Thyroid gland (tissue), 4 donors: ENCODE measurements around the gene ANO6.

Source experiments
- POLR2A ChIP-seq, 2 donors: fragments of 450-650 bp; IDR thresholded peaks; one replicate each; pipeline ENCODE4 v1.6.1; 2017; ENCODE audit warnings: antibody characterized with exemption in 2 of 2, mild to moderate bottlenecking in 2 of 2, moderate library complexity in 1 of 2
- TF ChIP-seq, protein P1 (sequence below), 6 experiments: fragments of 200-600 bp in 3 of 6; fragments of 450-650 bp in 3 of 6; sonication (generic) in 3 of 6; IDR thresholded peaks; one replicate each; pipeline ENCODE4 v1.5.1; 2016 to 2019; ENCODE audit warnings: antibody characterized with exemption in 6 of 6, mild to moderate bottlenecking in 2 of 6, inconsistent platforms in 1 of 6, moderate library complexity in 1 of 6

DNA sequence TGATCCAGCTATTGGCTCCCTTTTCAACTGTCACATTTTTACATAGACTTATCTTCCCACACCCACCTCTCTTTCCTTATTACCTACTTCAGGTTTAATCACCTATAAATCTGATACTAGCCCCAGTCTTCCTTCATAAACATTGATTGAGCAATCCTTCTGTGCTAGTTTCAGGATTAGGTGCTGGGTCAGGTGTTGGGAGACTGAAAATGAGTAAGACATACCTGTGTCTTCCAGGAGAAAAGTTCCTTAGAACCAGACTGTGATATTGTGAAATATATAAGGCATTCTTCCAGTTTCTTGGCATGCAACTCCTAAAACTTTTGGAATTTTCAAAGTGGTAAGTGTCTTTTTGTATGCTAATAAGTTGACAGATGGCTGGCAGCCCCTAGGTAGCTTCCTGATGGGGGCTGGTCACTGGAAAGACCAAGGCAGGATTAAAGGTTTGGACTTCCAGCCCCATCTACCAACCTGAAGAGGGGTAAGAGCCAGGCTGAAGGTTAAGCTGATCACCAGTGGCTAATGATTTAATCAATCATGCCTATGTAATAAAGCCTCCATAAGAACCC, 4.6 kb downstream of the ANO6 start:
- TF ChIP-seq, protein P1, sequence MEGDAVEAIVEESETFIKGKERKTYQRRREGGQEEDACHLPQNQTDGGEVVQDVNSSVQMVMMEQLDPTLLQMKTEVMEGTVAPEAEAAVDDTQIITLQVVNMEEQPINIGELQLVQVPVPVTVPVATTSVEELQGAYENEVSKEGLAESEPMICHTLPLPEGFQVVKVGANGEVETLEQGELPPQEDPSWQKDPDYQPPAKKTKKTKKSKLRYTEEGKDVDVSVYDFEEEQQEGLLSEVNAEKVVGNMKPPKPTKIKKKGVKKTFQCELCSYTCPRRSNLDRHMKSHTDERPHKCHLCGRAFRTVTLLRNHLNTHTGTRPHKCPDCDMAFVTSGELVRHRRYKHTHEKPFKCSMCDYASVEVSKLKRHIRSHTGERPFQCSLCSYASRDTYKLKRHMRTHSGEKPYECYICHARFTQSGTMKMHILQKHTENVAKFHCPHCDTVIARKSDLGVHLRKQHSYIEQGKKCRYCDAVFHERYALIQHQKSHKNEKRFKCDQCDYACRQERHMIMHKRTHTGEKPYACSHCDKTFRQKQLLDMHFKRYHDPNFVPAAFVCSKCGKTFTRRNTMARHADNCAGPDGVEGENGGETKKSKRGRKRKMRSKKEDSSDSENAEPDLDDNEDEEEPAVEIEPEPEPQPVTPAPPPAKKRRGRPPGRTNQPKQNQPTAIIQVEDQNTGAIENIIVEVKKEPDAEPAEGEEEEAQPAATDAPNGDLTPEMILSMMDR (IDR thresholded peaks at IDR 0.05) = no peak
- no peak for TF ChIP-seq POLR2A (IDR thresholded peaks at IDR 0.05)
